Tibial nerve (tissue), 4 donors: ENCODE results near the gene SMCO4.

ENCODE experiments used
- EP300 ChIP-seq, 2 donors: sonication (generic); formaldehyde crosslinking; IDR thresholded peaks; one replicate each; pipeline ENCODE4 v1.6.1; 2017; ENCODE audit warnings: antibody characterized with exemption in 2 of 2, mild to moderate bottlenecking in 1 of 2
- POLR2A ChIP-seq, 2 donors: fragments of 450-650 bp; IDR thresholded peaks; one replicate each; pipeline ENCODE4 v1.6.1; 2017; ENCODE audit warnings: antibody characterized with exemption in 2 of 2, mild to moderate bottlenecking in 2 of 2, moderate library complexity in 2 of 2
- TF ChIP-seq, protein P1 (sequence below), 5 experiments: fragments of 200-600 bp in 3 of 5; fragments of 450-650 bp in 2 of 5; sonication (generic) in 3 of 5; IDR thresholded peaks; one replicate each; pipeline ENCODE4 v1.5.1; 2016 to 2019; ENCODE audit warnings: antibody characterized with exemption in 5 of 5, mild to moderate bottlenecking in 3 of 5, moderate library complexity in 2 of 5

- no peak for TF ChIP-seq POLR2A (IDR thresholded peaks at IDR 0.05)
- TF ChIP-seq, protein P1, sequence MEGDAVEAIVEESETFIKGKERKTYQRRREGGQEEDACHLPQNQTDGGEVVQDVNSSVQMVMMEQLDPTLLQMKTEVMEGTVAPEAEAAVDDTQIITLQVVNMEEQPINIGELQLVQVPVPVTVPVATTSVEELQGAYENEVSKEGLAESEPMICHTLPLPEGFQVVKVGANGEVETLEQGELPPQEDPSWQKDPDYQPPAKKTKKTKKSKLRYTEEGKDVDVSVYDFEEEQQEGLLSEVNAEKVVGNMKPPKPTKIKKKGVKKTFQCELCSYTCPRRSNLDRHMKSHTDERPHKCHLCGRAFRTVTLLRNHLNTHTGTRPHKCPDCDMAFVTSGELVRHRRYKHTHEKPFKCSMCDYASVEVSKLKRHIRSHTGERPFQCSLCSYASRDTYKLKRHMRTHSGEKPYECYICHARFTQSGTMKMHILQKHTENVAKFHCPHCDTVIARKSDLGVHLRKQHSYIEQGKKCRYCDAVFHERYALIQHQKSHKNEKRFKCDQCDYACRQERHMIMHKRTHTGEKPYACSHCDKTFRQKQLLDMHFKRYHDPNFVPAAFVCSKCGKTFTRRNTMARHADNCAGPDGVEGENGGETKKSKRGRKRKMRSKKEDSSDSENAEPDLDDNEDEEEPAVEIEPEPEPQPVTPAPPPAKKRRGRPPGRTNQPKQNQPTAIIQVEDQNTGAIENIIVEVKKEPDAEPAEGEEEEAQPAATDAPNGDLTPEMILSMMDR (IDR thresholded peaks at IDR 0.05) = no peak
- TF ChIP-seq EP300 (IDR thresholded peaks at IDR 0.05) = no peak
Measured at GRCh38 chr11:93548679-93549319, 5.6 kb upstream of the SMCO4 start.
